HUES64 (cell line): ENCODE data around the gene YIPF7.

Experiments used
- H3K27ac ChIP-seq: 2 replicates; pipeline ENCODE4 v1.7.0; 2013; ENCODE audit warnings: low read depth, low read length, inconsistent platforms
- H3K27me3 ChIP-seq: 2 replicates; pipeline ENCODE4 v1.6.1; 2013; ENCODE audit warnings: mild to moderate bottlenecking, low read length; ENCODE audit not compliant: insufficient read depth
- H3K36me3 ChIP-seq: 2 replicates; pipeline ENCODE4 v1.6.1; 2013; ENCODE audit warnings: mild to moderate bottlenecking, low read length; ENCODE audit not compliant: insufficient read depth
- H3K4me1 ChIP-seq: 2 replicates; pipeline ENCODE4 v1.6.1; 2013; ENCODE audit warnings: mild to moderate bottlenecking, low read length, moderate library complexity; ENCODE audit not compliant: insufficient read depth
- H3K4me3 ChIP-seq: 2 replicates; pipeline ENCODE4 v1.5.1; 2013; ENCODE audit warnings: mild to moderate bottlenecking, low read length, moderate library complexity
- H3K9ac ChIP-seq: 2 replicates; pipeline ENCODE4 v1.6.1; 2013; ENCODE audit warnings: mild to moderate bottlenecking, low read depth, low read length
- H3K9me3 ChIP-seq: 2 replicates; pipeline ENCODE4 v1.6.1; 2013; ENCODE audit warnings: low read depth, low read length; ENCODE audit not compliant: insufficient read depth
- WGBS: fragments of 150-250, 120-280 bp; methylation state at CpG from one replicate; pipeline ENCODE4 v1.1.7; 2013; ENCODE audit warnings: missing lambda C conversion rate; 5-methylcytosine and 5-hydroxymethylcytosine counted together

Gene YIPF7

GRCh38 chr4:44616621-44617020 lies 34.8 kb downstream of the YIPF7 start:
- no peaks in the 10 kb centered on the region for H3K27me3 ChIP-seq
- 89% methylated on average over 1 of the region's 1 CpG for WGBS

DNA sequence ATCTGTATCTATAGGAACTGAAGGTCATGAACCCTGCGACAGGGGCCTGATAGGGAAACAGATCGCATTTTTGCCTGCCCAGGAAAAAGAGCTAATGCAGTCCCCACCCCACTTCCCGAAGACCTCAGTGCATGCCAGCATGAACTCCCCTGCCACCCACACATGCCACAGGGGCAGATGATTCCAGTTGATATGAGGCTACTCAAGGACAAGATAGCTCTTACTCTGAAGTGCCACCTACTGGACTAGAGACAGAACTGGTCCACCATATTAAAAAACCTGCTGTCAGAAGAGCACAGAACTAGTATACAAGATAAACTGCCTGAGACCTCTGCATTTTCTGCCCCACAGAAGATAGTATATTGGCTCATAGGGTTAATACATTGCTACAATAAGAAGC lies 68.0 kb downstream of the YIPF7 start:
- Histone ChIP-seq H3K4me1 (0 out of 2 replicates have a peak, but pooled peaks cover 3% of the 10 kb centered on the region), H3K36me3 (no peaks in the 10 kb centered on the region), H3K4me3 (no peak overlapping the region), H3K9me3 (no peaks in the 10 kb centered on the region), H3K27ac (no peak overlapping the region), H3K27me3 (no peaks in the 10 kb centered on the region), H3K9ac (no peak overlapping the region)
- WGBS, result 86% methylated on average over 3 of the region's 3 CpGs

More at GRCh38 chr4:44616621-44617020, 34.8 kb downstream of the YIPF7 start:
- H3K4me3 ChIP-seq, result no peak overlapping the region
- H3K27ac ChIP-seq, result no peak overlapping the region
- no peak overlapping the region for H3K9ac ChIP-seq
- H3K9me3 ChIP-seq, result no peaks in the 10 kb centered on the region
- H3K4me1 ChIP-seq, result no peaks in the 10 kb centered on the region
- no peaks in the 10 kb centered on the region for H3K36me3 ChIP-seq

DNA sequence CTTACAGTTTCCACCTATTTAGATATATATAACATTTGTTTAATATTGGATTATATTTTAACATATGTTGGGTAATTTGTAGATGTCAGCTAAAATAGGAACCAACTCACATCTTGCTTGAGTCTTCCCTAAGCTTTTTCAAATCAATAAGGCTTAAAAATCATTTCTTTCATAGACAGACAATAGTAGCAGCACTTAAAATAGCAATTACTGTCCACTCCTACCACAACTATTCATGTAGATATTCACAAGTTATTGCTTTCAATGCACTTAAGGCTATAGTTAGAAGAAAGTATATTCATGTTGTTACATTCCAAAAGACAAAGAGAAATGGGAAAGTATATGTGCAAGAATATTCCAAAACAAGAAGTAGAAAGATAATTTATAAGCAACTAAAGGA lies 71.2 kb downstream of the YIPF7 start:
- Histone ChIP-seq H3K27ac (no peak overlapping the region), H3K9me3 (no peaks in the 10 kb centered on the region), H3K36me3 (no peaks in the 10 kb centered on the region), H3K4me3 (no peak overlapping the region), H3K27me3 (no peaks in the 10 kb centered on the region), H3K9ac (no peak overlapping the region), H3K4me1 (0 out of 2 replicates have a peak, but pooled peaks cover 3% of the 10 kb centered on the region)

GRCh38 chr4:44578954-44579353 lies 72.5 kb downstream of the YIPF7 start:
- no peaks in the 10 kb centered on the region for H3K27me3 ChIP-seq
- H3K4me1 ChIP-seq, result 0 out of 2 replicates have a peak, but pooled peaks cover 3% of the 10 kb centered on the region
- no peak overlapping the region for H3K4me3 ChIP-seq
- WGBS, result 44% methylated on average over 1 of the region's 1 CpG
- H3K27ac ChIP-seq, result no peak overlapping the region
- no peaks in the 10 kb centered on the region for H3K36me3 ChIP-seq
- H3K9ac ChIP-seq, result no peak overlapping the region
- no peaks in the 10 kb centered on the region for H3K9me3 ChIP-seq
